SK-N-SH treated with all-trans-retinoic acid at 6 μM for 48 hours (cell line): ENCODE data around the gene CST9.

Experiments used
- ARNTL ChIP-seq: fragments of 450-650 bp; formaldehyde crosslinking; IDR thresholded peaks from 2 replicates; pipeline ENCODE4 v1.5.0; 2020; ENCODE audit warnings: low read depth, mild to moderate bottlenecking, moderate library complexity, borderline replicate concordance
- BACH2 ChIP-seq: fragments of 250-450 bp; sonication (Bioruptor Pico); IDR thresholded peaks from 2 replicates; pipeline ENCODE4 v1.9.0; 2021; ENCODE audit warnings: mild to moderate bottlenecking, borderline replicate concordance
- CREB5 ChIP-seq: fragments of 250-450 bp; sonication (Bioruptor Pico); IDR thresholded peaks from 2 replicates; pipeline ENCODE4 v1.5.1; 2020; ENCODE audit warnings: low read depth, mild to moderate bottlenecking, moderate library complexity
- GLIS3 ChIP-seq: fragments of 250-450 bp; sonication (Bioruptor Pico); IDR thresholded peaks from 2 replicates; pipeline ENCODE4 v1.5.0; 2020; ENCODE audit warnings: mild to moderate bottlenecking, moderate library complexity
- ISL1 ChIP-seq: fragments of 250-450 bp; sonication (Bioruptor Pico); IDR thresholded peaks from 2 replicates; pipeline ENCODE4 v2.1.2; 2022; ENCODE audit warnings: mild to moderate bottlenecking, moderate library complexity
- PATZ1 ChIP-seq: fragments of 250-450 bp; sonication (Bioruptor Pico); IDR thresholded peaks from 2 replicates; pipeline ENCODE4 v1.8.0; 2020; ENCODE audit warnings: mild to moderate bottlenecking, moderate library complexity, borderline replicate concordance
- RARB ChIP-seq: fragments of 250-450 bp; sonication (Bioruptor Pico); IDR thresholded peaks from 2 replicates; pipeline ENCODE4 v1.8.0; 2021; ENCODE audit warnings: mild to moderate bottlenecking, moderate library complexity
- TCF4 ChIP-seq: fragments of 250-450 bp; sonication (Bioruptor Pico); IDR thresholded peaks from 2 replicates; pipeline ENCODE4 v1.8.0; 2021; ENCODE audit warnings: mild to moderate bottlenecking, moderate library complexity, borderline replicate concordance
- ZC3H10 ChIP-seq: fragments of 250-450 bp; sonication (Bioruptor Pico); IDR thresholded peaks from 2 replicates; pipeline ENCODE4 v1.5.1; 2021; ENCODE audit warnings: mild to moderate bottlenecking, moderate library complexity
- ZFP3 ChIP-seq: fragments of 250-450 bp; sonication (Bioruptor Pico); IDR thresholded peaks from 2 replicates; pipeline ENCODE4 v1.5.0; 2020; ENCODE audit warnings: mild to moderate bottlenecking, moderate library complexity
- ZFP30 ChIP-seq: fragments of 450-650 bp; formaldehyde crosslinking; IDR thresholded peaks from 2 replicates; pipeline ENCODE4 v1.5.0; 2022; ENCODE audit warnings: mild to moderate bottlenecking, moderate library complexity

DNA sequence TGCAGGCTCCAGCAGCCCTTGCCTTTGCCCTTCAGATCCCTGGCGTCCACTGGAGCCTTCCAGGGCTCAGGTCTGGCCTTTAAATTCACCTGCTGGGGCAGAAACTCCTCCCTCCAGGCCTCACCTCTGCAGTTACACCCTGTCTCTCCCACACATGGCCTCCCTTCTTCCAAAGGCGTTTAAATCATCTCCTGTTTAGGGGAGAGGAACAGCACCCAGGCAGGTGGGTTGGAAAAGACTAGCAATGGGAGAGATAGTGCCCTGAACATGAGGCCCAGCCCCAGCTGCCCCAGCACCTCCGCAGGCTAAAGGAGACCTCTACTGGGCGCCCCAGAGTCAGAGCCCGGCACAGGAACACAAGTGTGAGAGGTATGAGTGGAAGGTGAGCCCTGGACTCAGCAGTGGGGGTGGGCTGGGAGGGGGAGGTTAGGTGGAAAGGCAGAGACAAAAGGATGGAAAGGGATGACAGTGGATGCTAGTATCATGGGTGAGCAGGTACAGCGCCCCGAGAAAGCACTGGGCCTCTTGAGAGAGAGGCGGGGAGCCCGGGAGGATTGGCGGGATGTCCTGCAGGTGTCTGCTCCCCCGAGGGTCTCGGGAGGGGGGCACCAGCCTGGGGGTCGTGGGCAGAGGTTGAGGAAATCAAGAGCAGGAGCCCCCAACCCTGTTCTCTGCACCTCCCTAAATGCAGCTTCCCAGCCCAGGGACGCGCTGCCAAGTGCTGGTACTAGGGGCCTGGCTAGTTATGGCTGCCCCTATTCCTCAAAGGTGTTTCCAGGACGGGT, at the start of gene CST9:
- TF ChIP-seq ISL1 (CRISPR knock-in tag) (no peak), CREB5 (no peak), ZC3H10 (CRISPR knock-in tag) (no peak), ZFP3 (CRISPR knock-in tag) (no peak), GLIS3 (CRISPR knock-in tag) (no peak), TCF4 (CRISPR knock-in tag) (no peak), PATZ1 (CRISPR knock-in tag) (no peak), ARNTL (no peak), ZFP30 (CRISPR knock-in tag) (no peak), RARB (CRISPR knock-in tag) (no peak), BACH2 (CRISPR knock-in tag) (no peak)
